ENCODE results near the gene RNF212.

DNA sequence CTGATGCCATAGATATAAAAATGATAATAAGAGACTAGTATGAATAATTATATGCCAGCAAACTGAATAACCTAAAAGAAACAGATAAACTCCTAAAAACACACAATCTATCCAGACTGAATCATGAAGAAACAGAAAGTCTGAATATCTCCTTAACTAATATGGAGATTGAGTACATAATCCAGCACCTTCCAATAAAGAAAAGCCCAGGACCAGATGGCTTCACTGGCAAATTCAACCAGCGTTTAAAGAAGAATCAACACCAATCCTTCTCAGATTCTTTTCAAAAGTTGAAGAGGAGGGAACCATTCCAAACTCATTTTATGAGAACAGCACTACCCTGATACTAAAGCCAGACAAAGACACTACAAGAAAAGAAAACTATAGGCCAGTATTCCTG lies 26.5 kb upstream of the RNF212 start:
- TF ChIP-seq EP300 (IDR thresholded peaks at IDR 0.05; ENCODE audit: low read depth in 2 of 2, low read length in 2 of 2): no peak
- no peak for TF ChIP-seq EP300 (CRISPR knock-in tag; IDR thresholded peaks at IDR 0.05; ENCODE audit: borderline replicate concordance)
- TF ChIP-seq NFE2L1 (CRISPR knock-in tag; IDR thresholded peaks at IDR 0.05; ENCODE audit: borderline replicate concordance): no peak
- TF ChIP-seq, protein P1, sequence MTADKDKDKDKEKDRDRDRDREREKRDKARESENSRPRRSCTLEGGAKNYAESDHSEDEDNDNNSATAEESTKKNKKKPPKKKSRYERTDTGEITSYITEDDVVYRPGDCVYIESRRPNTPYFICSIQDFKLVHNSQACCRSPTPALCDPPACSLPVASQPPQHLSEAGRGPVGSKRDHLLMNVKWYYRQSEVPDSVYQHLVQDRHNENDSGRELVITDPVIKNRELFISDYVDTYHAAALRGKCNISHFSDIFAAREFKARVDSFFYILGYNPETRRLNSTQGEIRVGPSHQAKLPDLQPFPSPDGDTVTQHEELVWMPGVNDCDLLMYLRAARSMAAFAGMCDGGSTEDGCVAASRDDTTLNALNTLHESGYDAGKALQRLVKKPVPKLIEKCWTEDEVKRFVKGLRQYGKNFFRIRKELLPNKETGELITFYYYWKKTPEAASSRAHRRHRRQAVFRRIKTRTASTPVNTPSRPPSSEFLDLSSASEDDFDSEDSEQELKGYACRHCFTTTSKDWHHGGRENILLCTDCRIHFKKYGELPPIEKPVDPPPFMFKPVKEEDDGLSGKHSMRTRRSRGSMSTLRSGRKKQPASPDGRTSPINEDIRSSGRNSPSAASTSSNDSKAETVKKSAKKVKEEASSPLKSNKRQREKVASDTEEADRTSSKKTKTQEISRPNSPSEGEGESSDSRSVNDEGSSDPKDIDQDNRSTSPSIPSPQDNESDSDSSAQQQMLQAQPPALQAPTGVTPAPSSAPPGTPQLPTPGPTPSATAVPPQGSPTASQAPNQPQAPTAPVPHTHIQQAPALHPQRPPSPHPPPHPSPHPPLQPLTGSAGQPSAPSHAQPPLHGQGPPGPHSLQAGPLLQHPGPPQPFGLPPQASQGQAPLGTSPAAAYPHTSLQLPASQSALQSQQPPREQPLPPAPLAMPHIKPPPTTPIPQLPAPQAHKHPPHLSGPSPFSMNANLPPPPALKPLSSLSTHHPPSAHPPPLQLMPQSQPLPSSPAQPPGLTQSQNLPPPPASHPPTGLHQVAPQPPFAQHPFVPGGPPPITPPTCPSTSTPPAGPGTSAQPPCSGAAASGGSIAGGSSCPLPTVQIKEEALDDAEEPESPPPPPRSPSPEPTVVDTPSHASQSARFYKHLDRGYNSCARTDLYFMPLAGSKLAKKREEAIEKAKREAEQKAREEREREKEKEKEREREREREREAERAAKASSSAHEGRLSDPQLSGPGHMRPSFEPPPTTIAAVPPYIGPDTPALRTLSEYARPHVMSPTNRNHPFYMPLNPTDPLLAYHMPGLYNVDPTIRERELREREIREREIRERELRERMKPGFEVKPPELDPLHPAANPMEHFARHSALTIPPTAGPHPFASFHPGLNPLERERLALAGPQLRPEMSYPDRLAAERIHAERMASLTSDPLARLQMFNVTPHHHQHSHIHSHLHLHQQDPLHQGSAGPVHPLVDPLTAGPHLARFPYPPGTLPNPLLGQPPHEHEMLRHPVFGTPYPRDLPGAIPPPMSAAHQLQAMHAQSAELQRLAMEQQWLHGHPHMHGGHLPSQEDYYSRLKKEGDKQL (CRISPR knock-in tag; IDR thresholded peaks at IDR 0.05; ENCODE audit: low read depth): no peak
- no peak for TF ChIP-seq POLR2A (IDR thresholded peaks at IDR 0.05; ENCODE audit: insufficient read depth in 1 of 2, low read depth in 2 of 2, low read length in 2 of 2)
- TF ChIP-seq ZNF766 (CRISPR knock-in tag; IDR thresholded peaks at IDR 0.05; ENCODE audit: borderline replicate concordance): no peak
- TF ChIP-seq, protein P2, sequence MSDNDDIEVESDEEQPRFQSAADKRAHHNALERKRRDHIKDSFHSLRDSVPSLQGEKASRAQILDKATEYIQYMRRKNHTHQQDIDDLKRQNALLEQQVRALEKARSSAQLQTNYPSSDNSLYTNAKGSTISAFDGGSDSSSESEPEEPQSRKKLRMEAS (IDR thresholded peaks at IDR 0.05): no peak
- TF ChIP-seq ERF (CRISPR knock-in tag; IDR thresholded peaks at IDR 0.05): no peak
- TF ChIP-seq ZFP36L1 (CRISPR knock-in tag; IDR thresholded peaks at IDR 0.05): no peak
- no peak for TF ChIP-seq ZBTB21 (CRISPR knock-in tag; IDR thresholded peaks at IDR 0.05)
- TF ChIP-seq RNF2 (conservative IDR thresholded peaks at IDR 0.05; ENCODE audit: low read depth): no peak
- no peak for TF ChIP-seq ESRRA (CRISPR knock-in tag; IDR thresholded peaks at IDR 0.05; ENCODE audit: low read depth)
- no peak for TF ChIP-seq PHF8 (CRISPR knock-in tag; IDR thresholded peaks at IDR 0.05)
- TF ChIP-seq NR2C2 (CRISPR knock-in tag; IDR thresholded peaks at IDR 0.05; ENCODE audit: borderline replicate concordance): no peak
- no peak for TF ChIP-seq GABPB1 (CRISPR knock-in tag; IDR thresholded peaks at IDR 0.05)

All from HepG2 (cell line).